ENCODE measurements around the gene GRIK4. TPM values are rescaled to one million over a fixed set of nuclear protein-coding genes. Genes with fewer than 3 reads are reported as not detected.

Gene GRIK4
- total and polyA plus RNA-seq, 2 donors (not counting 3 experiments of a cell fraction or from before 2014, with no cell fraction given), result 0.81 to 1.6 TPM

DNA sequence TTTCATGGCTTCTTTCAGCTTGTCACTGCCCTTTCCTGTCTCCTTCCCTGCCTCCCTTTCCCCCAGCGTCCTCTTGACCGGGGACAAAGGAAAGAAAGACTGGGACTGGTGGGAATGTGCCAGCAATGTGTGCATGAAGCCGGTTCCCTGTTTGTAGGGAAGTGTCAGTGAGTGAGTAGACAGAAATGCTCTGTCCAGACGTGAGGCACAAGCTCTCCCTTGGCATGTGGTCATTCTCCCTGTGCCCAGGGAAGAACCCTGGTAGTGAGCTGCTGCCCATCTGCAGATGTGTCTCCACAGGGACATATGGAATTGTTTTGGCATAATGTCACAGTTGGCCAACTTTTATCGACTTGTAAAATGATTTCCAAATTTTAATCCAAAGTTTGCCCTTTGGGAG lies 426.0 kb downstream of the GRIK4 start:
- no peak for TF ChIP-seq MYC (IDR thresholded peaks at IDR 0.05; ENCODE audit: low read depth, low read length)
- TF ChIP-seq EZH2 (IDR thresholded peaks at IDR 0.05; ENCODE audit: borderline replicate concordance, low read depth, low read length, severe bottlenecking), result no peak
- TF ChIP-seq POLR2AphosphoS5 (IDR thresholded peaks at IDR 0.05; ENCODE audit: insufficient read depth, low read depth, low read length), result no peak
- TF ChIP-seq, protein P1, sequence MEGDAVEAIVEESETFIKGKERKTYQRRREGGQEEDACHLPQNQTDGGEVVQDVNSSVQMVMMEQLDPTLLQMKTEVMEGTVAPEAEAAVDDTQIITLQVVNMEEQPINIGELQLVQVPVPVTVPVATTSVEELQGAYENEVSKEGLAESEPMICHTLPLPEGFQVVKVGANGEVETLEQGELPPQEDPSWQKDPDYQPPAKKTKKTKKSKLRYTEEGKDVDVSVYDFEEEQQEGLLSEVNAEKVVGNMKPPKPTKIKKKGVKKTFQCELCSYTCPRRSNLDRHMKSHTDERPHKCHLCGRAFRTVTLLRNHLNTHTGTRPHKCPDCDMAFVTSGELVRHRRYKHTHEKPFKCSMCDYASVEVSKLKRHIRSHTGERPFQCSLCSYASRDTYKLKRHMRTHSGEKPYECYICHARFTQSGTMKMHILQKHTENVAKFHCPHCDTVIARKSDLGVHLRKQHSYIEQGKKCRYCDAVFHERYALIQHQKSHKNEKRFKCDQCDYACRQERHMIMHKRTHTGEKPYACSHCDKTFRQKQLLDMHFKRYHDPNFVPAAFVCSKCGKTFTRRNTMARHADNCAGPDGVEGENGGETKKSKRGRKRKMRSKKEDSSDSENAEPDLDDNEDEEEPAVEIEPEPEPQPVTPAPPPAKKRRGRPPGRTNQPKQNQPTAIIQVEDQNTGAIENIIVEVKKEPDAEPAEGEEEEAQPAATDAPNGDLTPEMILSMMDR (IDR thresholded peaks at IDR 0.05; ENCODE audit: extremely low read depth in 1 of 2, insufficient read depth in 1 of 2, low read depth in 1 of 2, low read length in 2 of 2), result no peak
- TF ChIP-seq JUN (IDR thresholded peaks at IDR 0.05; ENCODE audit: borderline replicate concordance, insufficient read depth, insufficient read length, low read depth), result no peak
- TF ChIP-seq MAX (IDR thresholded peaks at IDR 0.05; ENCODE audit: insufficient read depth, insufficient read length), result no peak
- Histone ChIP-seq H3K79me2 (ENCODE audit: control insufficient read depth, insufficient read depth, low read length) (no peaks in the 10 kb centered on the region), H2AFZ (ENCODE audit: low read depth, low read length) (no peak overlapping the region), H3K4me3 (replicated peaks in 1 of 3; ENCODE audit: insufficient read depth in 1 of 3, low read depth in 1 of 3, low read length in 3 of 3) (no peak overlapping the region), H3K9me1 (replicated peaks; ENCODE audit: control insufficient read depth, extremely low read depth, insufficient read depth, low read length) (no peaks in the 10 kb centered on the region), H3K9me3 (replicated peaks; ENCODE audit: control insufficient read depth, insufficient read depth, low read length) (no peaks in the 10 kb centered on the region), H3K4me2 (ENCODE audit: insufficient read depth, low read length) (no peak overlapping the region), H3K36me3 (ENCODE audit: control insufficient read depth in 2 of 2, extremely low read depth in 1 of 2, insufficient read depth in 2 of 2, low read length in 2 of 2) (no peaks in the 10 kb centered on the region), H3K4me1 (ENCODE audit: control insufficient read depth, extremely low read depth, insufficient read depth, low read length) (no peaks in the 10 kb centered on the region), H3K27ac (ENCODE audit: insufficient read depth, low read depth, low read length) (no peak overlapping the region), H4K20me1 (replicated peaks; ENCODE audit: control insufficient read depth, extremely low read depth, insufficient read depth, low read length) (no peaks in the 10 kb centered on the region), H3K27me3 (ENCODE audit: control insufficient read depth in 2 of 2, insufficient read depth in 2 of 2, low read length in 2 of 2) (no peaks in the 10 kb centered on the region), H3K9ac (replicated peaks; ENCODE audit: extremely low read depth, insufficient read depth, low read length) (no peak overlapping the region)
- FAIRE-seq (no peak), DNase-seq (ENCODE audit: low read depth, low spot score) (no peak)
- dilution Hi-C loops (cut with MboI; ENCODE audit: extremely low pct_ligation_motif_present, low sequenced_read_pairs), result no loop called here
- no TSS peak for BruUV-seq (replicated peaks)
- CTCF ChIA-PET, result interaction anchor here (2.7 kb wide), 1 partner anchor 257 kb away, joined by 9 read pairs; no protein-coding TSS in a partner anchor
- POLR2A ChIA-PET, result no interaction called here
- intact Hi-C loops (cut with micrococcal nuclease), result loop anchor here (5.0 kb wide), 1 partner anchor 655 kb away; no protein-coding TSS in a partner anchor
